HUES6 (cell line): ENCODE results near the gene PXN.

Source experiments
- H3K27ac ChIP-seq: 2 replicates; pipeline ENCODE4 v1.7.0; 2013; ENCODE audit warnings: low read depth, mild to moderate bottlenecking, low read length, inconsistent platforms
- H3K27me3 ChIP-seq: 2 replicates; pipeline ENCODE4 v1.6.1; 2013; ENCODE audit warnings: low read length; ENCODE audit not compliant: control insufficient read depth, insufficient read depth
- H3K36me3 ChIP-seq: 2 replicates; pipeline ENCODE4 v1.6.1; 2013; ENCODE audit warnings: low read length; ENCODE audit not compliant: control insufficient read depth, insufficient read depth
- H3K4me1 ChIP-seq: 2 replicates; pipeline ENCODE4 v1.6.1; 2013; ENCODE audit warnings: low read length; ENCODE audit not compliant: control insufficient read depth, insufficient read depth
- H3K4me3 ChIP-seq: 2 replicates; pipeline ENCODE4 v1.5.1; 2013; ENCODE audit warnings: low read depth, low read length
- H3K9ac ChIP-seq: one replicate; pipeline ENCODE4 v1.6.1; 2013; ENCODE audit warnings: mild to moderate bottlenecking, low read length
- H3K9me3 ChIP-seq: 2 replicates; pipeline ENCODE4 v1.6.1; 2013; ENCODE audit warnings: low read depth, low read length; ENCODE audit not compliant: control insufficient read depth, insufficient read depth

Gene PXN

GRCh38 chr12:120181991-120182631, 83.4 kb downstream of the PXN start:
- Histone ChIP-seq H3K9me3 (no peaks in the 10 kb centered on the region), H3K4me3 (no peak overlapping the region), H3K4me1 (no peaks in the 10 kb centered on the region), H3K27me3 (no peaks in the 10 kb centered on the region), H3K36me3 (peaks cover 87% of the 10 kb centered on the region), H3K9ac (no peak overlapping the region), H3K27ac (no peak overlapping the region)

GRCh38 chr12:120180975-120181374, 84.6 kb downstream of the PXN start:
- Histone ChIP-seq H3K4me1 (no peaks in the 10 kb centered on the region), H3K27ac (no peak overlapping the region), H3K9ac (no peak overlapping the region), H3K36me3 (peaks cover 87% of the 10 kb centered on the region), H3K9me3 (no peaks in the 10 kb centered on the region), H3K4me3 (no peak overlapping the region), H3K27me3 (no peaks in the 10 kb centered on the region)

DNA sequence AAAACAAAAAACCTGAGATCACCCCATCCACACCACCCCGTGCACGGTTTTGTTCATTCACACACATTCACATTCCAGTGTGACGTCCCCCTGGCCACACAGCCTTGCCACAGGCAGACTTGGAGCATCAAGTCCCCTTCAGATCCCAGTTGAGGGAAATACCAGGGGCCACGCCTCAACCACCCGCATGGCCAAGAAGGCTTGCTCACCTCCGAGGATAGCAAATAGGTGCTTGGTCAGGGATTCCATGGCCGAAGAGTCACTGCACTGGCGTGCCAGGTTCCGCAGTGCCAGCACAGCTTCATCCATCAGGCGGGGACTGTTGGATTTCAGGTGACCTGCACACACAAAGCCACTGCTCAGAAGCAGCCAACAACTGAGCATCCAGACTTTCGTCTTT, 90.0 kb downstream of the PXN start:
- Histone ChIP-seq H3K9ac (no peak overlapping the region), H3K36me3 (peaks cover 93% of the 10 kb centered on the region), H3K27ac (no peak overlapping the region), H3K4me1 (no peaks in the 10 kb centered on the region), H3K9me3 (no peaks in the 10 kb centered on the region), H3K27me3 (no peaks in the 10 kb centered on the region), H3K4me3 (no peak overlapping the region)

DNA sequence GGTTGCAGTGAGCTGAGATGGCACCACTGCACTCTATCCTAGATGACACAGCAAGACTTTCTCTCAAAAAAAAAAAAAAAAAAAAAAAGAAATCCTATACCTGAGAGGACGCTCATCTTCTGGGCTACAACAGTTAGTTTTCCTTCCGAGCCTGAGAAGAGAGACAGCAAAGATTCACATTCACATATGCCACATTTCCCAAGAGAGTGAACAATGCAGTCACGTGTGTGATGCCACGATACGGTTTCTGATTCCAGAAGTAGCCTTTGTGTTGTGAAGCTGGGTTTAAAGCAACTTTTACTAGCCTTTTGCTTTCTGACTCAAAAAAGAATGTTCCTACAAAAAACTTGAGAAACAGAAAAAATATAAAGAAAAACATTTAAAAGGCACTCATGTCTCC, 90.5 kb downstream of the PXN start:
- no peaks in the 10 kb centered on the region for H3K27me3 ChIP-seq
- H3K9me3 ChIP-seq, result no peaks in the 10 kb centered on the region
- no peak overlapping the region for H3K9ac ChIP-seq
- no peak overlapping the region for H3K4me3 ChIP-seq
- no peaks in the 10 kb centered on the region for H3K4me1 ChIP-seq
- no peak overlapping the region for H3K27ac ChIP-seq
- H3K36me3 ChIP-seq, result peaks cover 96% of the 10 kb centered on the region

DNA sequence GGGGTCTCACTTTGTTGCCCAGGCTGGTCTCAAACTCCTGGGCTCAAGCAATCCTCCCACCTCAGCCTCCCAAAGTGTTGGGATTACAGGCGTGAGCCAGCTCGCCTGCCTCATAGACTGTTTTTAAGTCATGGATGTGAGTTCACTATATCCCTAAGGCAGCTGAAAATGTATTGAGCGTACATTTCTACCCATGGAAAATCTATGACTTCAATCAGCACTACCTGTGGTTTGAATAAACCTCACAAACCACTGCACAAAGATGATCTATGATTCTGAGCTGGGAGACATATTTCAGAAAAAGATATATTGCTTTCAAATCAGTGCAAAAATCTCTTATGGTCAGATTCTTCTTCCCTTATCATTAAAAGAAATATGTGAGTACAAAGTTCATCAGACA, 93.5 kb downstream of the PXN start:
- no peak overlapping the region for H3K4me3 ChIP-seq
- H3K4me1 ChIP-seq, result no peaks in the 10 kb centered on the region
- peaks cover 95% of the 10 kb centered on the region for H3K36me3 ChIP-seq
- H3K27me3 ChIP-seq, result no peaks in the 10 kb centered on the region
- H3K27ac ChIP-seq, result no peak overlapping the region
- no peak overlapping the region for H3K9ac ChIP-seq
- H3K9me3 ChIP-seq, result no peaks in the 10 kb centered on the region

- H3K9ac ChIP-seq, result no peak overlapping the region
- peaks cover 89% of the 10 kb centered on the region for H3K36me3 ChIP-seq
- no peaks in the 10 kb centered on the region for H3K27me3 ChIP-seq
- H3K4me3 ChIP-seq, result no peak overlapping the region
- H3K9me3 ChIP-seq, result no peaks in the 10 kb centered on the region
- no peaks in the 10 kb centered on the region for H3K4me1 ChIP-seq
- no peak overlapping the region for H3K27ac ChIP-seq
These were observed 94.9 kb downstream of the PXN start for GRCh38 chr12:120170631-120171030.

- H3K9ac ChIP-seq, result no peak overlapping the region
- H3K4me3 ChIP-seq, result no peak overlapping the region
- H3K4me1 ChIP-seq, result no peaks in the 10 kb centered on the region
- no peaks in the 10 kb centered on the region for H3K27me3 ChIP-seq
- H3K9me3 ChIP-seq, result no peaks in the 10 kb centered on the region
- H3K36me3 ChIP-seq, result peaks cover 87% of the 10 kb centered on the region
- H3K27ac ChIP-seq, result no peak overlapping the region
These were observed 95.6 kb downstream of the PXN start for GRCh38 chr12:120169946-120170345.

- Histone ChIP-seq H3K27ac (no peak overlapping the region), H3K4me1 (no peaks in the 10 kb centered on the region), H3K9me3 (no peaks in the 10 kb centered on the region), H3K9ac (no peak overlapping the region), H3K4me3 (no peak overlapping the region), H3K36me3 (peaks cover 86% of the 10 kb centered on the region), H3K27me3 (no peaks in the 10 kb centered on the region)
These were observed 97.2 kb downstream of the PXN start for GRCh38 chr12:120168337-120168736.

DNA sequence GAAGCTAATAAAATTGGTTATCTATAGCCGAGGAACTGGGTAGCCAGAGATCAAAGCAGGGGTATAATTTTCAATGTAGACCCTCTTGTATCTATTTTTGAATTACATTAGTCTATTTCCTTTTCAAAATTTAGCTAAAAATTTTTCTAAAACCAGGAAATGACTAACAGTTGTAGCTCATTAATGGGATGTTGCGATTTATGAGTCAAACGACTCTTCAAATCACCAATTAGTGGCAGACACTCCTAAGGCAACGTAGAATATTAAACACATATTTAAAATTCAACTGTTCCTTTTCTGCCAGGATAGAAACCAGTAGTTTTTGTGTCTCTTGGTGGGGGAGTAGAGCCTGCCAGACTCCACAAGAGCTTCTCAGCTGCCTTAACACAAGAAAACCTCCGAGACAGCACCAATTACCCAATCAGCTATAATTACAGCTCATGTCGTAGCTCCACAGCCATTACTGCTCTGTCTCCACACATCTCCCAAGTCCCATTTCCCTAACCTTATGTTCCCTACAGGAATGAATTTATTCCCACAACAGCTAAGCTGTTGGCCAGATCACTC, 97.9 kb downstream of the PXN start:
- Histone ChIP-seq H3K27ac (no peak overlapping the region), H3K4me3 (no peak overlapping the region)

DNA sequence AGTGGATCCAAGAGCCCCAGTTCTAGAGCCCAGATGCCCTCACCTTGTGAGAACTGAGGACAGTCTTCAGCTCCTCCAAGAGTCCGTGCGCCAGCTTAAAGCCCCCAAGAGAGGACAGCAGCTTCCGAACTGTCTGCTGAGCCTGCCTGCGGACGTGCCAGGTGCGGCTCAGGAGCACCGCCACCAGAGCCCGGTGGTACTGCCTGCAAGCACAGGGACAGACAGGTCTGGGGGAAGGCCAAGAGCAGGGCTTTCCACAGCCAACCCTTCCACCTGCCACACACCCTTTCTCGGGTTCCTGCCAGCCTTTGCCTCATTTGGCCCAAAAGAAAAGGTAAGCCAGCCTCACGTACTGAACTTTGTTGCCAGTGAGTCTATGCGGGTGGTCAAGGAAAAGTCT, 101.2 kb downstream of the PXN start:
- Histone ChIP-seq H3K36me3 (peaks cover 87% of the 10 kb centered on the region), H3K4me3 (no peak overlapping the region), H3K9ac (no peak overlapping the region), H3K27ac (no peak overlapping the region), H3K9me3 (no peaks in the 10 kb centered on the region), H3K27me3 (no peaks in the 10 kb centered on the region), H3K4me1 (no peaks in the 10 kb centered on the region)

More for the DNA sequence above, 97.9 kb downstream of the PXN start:
- no peak overlapping the region for H3K9ac ChIP-seq
- H3K9me3 ChIP-seq, result no peaks in the 10 kb centered on the region
- peaks cover 86% of the 10 kb centered on the region for H3K36me3 ChIP-seq
- H3K4me1 ChIP-seq, result no peaks in the 10 kb centered on the region
- no peaks in the 10 kb centered on the region for H3K27me3 ChIP-seq

DNA sequence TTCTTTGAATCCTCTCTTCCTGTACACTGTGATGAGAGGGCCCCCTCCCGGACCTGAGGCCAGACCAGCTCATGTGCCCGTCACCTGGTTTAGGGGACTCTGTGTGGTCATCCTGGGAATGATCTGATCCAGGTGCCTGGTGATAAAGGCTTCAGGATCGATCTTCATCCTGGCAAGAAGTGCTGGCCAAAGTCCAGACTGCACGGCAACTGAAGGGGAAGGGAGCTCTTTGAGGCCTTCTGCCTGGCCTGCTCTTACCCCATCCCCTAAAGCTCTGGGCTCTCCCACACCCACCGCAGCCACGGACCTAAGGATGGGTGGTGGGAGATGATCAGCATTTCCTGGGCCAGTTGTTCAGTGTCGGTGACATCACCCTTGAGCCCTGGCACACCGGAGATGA, 102.8 kb downstream of the PXN start:
- H3K27ac ChIP-seq, result no peak overlapping the region
- H3K27me3 ChIP-seq, result no peaks in the 10 kb centered on the region
- H3K4me1 ChIP-seq, result no peaks in the 10 kb centered on the region
- H3K36me3 ChIP-seq, result peaks cover 87% of the 10 kb centered on the region
- H3K4me3 ChIP-seq, result no peak overlapping the region
- no peak overlapping the region for H3K9ac ChIP-seq
- H3K9me3 ChIP-seq, result no peaks in the 10 kb centered on the region
